Breast epithelium (tissue), 3 donors: ENCODE results near the gene TMA16.

Source experiments
- CTCF ChIP-seq, 3 donors: fragments of 450-650 bp; IDR thresholded peaks; one replicate each; pipeline ENCODE4 v1.5.1; 2016 to 2017; ENCODE audit warnings: antibody characterized with exemption in 3 of 3, mild to moderate bottlenecking in 3 of 3, moderate library complexity in 3 of 3
- POLR2A ChIP-seq: fragments of 450-650 bp; IDR thresholded peaks from one replicate; pipeline ENCODE4 v1.6.1; 2016; ENCODE audit warnings: antibody characterized with exemption, mild to moderate bottlenecking, moderate library complexity

DNA sequence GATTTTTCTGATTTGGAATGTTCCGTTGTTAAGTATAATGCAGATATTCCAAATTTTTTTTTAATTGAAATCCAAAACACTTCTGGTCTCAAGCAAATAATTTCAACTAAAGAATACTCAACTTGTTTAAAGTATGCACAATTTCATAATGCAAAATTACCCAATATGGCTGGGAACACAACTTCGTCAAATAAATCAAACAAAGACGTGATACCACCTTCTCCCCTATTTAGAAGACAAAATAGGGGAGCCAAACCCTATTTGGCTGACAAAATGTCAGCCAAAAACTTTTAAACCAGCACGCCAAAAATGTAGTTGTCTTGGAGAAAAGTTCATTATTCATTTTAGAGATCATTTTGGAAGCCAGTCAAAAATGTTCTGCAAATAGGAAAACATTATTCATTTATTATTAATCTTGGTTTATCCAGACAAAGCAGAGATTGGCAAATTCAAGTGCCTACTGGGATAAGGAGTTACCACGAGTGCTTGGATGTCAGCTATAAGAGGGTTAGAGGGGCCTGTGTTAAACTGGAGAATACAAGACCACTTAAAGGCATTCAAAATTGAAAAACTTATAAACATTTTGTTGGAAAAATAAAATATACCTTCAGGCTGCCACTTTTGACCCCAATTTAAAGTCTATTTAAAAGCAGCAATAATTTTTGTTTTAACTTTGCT lies 17.6 kb upstream of the TMA16 start:
- TF ChIP-seq POLR2A (no peak), CTCF (IDR thresholded peaks at IDR 0.05) (no peak)
